ENCODE measurements around the gene ADGRB3. TPM values are rescaled to one million over a fixed set of nuclear protein-coding genes. Genes with fewer than 3 reads are reported as not detected.

ADGRB3 gene
- total RNA-seq, 1 experiment from 2014 or later, result not detected

DNA sequence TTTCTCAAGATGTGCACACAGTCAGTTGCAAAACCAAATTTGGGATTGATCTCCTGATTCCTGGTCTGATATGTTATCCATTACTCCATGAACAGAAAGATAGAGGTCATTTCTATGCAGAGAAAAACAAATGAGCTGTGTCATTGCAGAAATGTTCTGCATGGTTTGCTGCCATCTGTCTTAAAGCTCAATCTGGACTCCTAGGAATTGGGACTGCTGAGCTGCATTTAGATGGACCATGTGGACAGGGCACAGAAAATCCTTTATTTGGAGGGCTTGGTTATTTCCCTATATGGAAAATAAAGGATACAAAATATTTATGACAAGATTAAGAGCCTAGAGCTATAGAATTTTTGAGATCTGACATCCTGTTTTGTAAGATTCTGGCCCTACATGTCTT, 91.3 kb downstream of the ADGRB3 start:
- no peaks in the 10 kb centered on the region for H3K9me3 ChIP-seq (replicated peaks)
- no peak overlapping the region for H3K27ac ChIP-seq
- no peak for DNase-seq (ENCODE audit: low read depth in 1 of 2, low spot score in 2 of 2)
- H3K4me1 ChIP-seq (replicated peaks), result no peaks in the 10 kb centered on the region
- no peaks in the 10 kb centered on the region for H3K27me3 ChIP-seq (replicated peaks)
- no peaks in the 10 kb centered on the region for H3K36me3 ChIP-seq
- H3K4me3 ChIP-seq, result no peak overlapping the region

DNA sequence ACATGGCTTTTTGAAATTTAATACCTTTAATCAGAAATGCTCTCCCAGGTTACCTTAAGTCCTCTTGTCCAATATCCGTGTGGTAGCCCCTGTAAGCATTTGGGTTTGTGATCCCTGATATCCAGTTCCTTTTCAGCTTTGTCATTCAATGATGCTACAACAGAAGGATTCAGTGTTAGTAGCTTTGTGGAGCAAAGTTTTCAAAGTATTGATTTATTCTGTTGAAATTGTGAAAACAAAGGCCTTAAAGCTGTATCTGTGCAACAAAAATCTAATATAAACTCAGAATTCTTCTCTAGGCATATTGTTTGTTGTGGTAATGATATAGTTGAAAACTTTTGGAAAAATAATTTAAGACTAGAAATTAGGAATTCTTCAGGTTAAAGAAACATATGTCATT, 91.9 kb downstream of the ADGRB3 start:
- Histone ChIP-seq H3K27me3 (replicated peaks) (no peaks in the 10 kb centered on the region), H3K9me3 (replicated peaks) (no peaks in the 10 kb centered on the region), H3K27ac (no peak overlapping the region), H3K4me3 (no peak overlapping the region), H3K4me1 (replicated peaks) (no peaks in the 10 kb centered on the region), H3K36me3 (no peaks in the 10 kb centered on the region)
- no peak for DNase-seq (ENCODE audit: low read depth in 1 of 2, low spot score in 2 of 2)

DNA sequence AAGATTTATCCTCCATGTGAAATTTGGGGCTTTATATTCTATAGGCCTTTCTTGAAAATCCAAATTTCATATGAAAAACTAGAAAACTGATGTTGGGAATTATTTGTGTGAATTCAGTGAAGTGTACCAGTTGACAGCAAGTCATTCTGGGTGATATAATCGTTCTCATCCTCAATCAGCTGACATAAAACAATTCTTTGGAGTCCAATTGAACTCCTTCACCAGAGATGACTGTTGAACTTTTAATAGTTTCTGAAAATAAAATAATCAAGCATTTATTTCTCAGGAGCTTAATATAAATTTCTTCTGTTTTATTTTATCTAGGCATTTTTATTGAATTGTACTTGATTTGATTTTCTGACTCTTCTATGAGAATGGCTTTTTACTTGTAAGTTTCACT, 92.6 kb downstream of the ADGRB3 start:
- Histone ChIP-seq H3K4me1 (replicated peaks) (no peaks in the 10 kb centered on the region), H3K4me3 (no peak overlapping the region), H3K27me3 (replicated peaks) (no peaks in the 10 kb centered on the region), H3K27ac (no peak overlapping the region), H3K36me3 (no peaks in the 10 kb centered on the region), H3K9me3 (replicated peaks) (no peaks in the 10 kb centered on the region)
- no peak for DNase-seq (ENCODE audit: low read depth in 1 of 2, low spot score in 2 of 2)

DNA sequence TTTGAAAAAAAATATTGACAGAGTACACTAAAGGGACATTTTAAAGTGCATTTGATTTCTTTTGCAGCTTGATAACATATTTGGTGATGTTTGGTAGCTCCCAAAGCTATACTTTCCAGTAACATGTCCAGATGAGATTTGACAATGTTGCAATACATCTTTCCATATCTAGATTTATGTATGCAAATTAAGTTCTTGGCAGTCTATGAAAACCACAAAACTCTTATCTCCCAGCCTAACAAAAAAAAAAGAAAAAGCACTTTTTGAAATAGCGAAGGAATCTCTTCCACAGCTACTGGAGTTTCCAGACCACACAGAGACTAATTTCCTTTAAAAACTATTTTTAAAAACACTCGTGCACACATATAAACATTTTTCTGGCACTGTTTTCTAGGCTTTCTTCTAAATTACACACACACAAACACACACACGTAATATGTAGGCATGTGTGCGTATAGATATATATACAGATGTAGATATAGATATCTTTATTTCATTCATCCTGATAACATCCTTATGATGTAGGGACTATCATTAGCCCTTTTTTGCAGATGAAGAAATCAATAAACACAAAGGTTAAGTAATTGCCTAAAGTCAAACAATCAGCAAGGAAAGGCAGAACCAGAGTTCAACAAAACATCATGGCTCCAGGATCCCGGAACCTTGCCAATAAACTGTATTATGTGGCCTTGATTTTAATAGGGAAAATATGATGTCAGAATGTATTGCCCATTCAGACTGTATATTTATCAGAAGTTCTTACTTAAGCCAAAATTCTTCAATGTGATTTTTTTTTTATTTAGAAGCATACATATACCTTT, 93.3 kb downstream of the ADGRB3 start:
- no peak overlapping the region for H3K4me3 ChIP-seq
- DNase-seq (ENCODE audit: low read depth in 1 of 2, low spot score in 2 of 2), result no peak
- no peak overlapping the region for H3K27ac ChIP-seq
- H3K36me3 ChIP-seq, result no peaks in the 10 kb centered on the region
- no peaks in the 10 kb centered on the region for H3K27me3 ChIP-seq (replicated peaks)
- H3K9me3 ChIP-seq (replicated peaks), result no peaks in the 10 kb centered on the region
- no peaks in the 10 kb centered on the region for H3K4me1 ChIP-seq (replicated peaks)

DNA sequence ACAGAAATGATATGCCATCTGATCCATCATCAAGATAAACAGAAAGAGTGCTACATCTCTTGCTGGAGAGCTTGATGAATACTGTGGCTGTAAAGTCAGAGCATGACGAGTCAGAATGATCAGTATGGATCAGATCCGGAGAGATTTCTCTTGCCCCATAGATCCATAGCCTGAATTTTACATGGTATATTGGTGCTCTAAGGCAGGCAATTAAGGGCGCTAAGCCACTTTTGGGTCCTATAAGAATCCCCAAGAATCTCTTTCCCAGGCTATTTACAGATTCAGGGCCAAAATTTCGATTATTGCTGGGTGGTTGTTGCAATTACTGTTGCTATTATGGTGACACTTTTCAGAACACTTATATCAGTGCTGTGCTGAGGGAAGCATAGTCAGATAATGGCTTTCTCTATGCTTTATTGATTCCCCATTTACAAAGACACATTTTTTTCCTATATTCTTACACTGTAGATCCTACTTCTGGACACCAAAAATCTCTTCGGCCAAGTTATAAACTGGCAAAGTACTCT, 94.4 kb downstream of the ADGRB3 start:
- no peak for DNase-seq (ENCODE audit: low read depth in 1 of 2, low spot score in 2 of 2)
- Histone ChIP-seq H3K27ac (no peak overlapping the region), H3K9me3 (replicated peaks) (no peaks in the 10 kb centered on the region), H3K4me1 (replicated peaks) (no peaks in the 10 kb centered on the region), H3K4me3 (no peak overlapping the region), H3K36me3 (no peaks in the 10 kb centered on the region), H3K27me3 (replicated peaks) (no peaks in the 10 kb centered on the region)

DNA sequence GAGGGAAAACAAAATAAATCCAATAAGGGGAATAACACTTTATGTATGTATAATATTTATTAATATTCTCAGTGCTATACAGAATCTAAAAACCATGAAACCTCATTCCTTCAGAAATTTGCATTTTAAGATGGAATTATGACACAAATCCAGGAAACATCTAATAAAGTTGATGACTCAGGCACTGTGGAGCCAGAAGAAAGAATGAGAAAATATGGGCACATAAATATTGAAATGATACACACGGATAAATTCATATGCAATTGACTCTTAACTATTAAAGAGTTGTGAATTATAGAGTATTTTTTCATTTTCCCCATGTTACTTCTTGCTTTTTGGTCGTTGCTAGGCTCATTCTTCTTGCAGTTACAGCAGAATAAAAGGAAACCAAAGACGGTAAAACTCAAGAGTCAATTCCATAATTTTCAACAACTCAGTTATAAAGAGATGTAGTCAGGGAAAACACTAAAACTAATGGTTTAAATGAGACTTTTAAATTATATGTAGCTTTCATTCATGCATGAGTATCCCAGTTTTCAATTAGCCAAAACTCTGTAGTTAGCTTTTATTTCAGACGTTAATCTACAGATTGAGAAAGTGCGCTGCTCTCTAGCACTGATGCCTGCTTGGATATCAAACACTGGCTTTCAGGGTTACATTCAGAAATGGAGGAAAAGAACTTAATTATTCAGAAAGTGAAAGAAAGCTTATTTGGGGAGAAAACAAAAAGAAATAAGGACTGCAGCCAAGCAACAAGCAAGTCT, 95.4 kb downstream of the ADGRB3 start:
- H3K27ac ChIP-seq, result no peak overlapping the region
- no peaks in the 10 kb centered on the region for H3K9me3 ChIP-seq (replicated peaks)
- DNase-seq (ENCODE audit: low read depth in 1 of 2, low spot score in 2 of 2), result no peak
- H3K4me3 ChIP-seq, result no peak overlapping the region
- H3K4me1 ChIP-seq (replicated peaks), result no peaks in the 10 kb centered on the region
- no peaks in the 10 kb centered on the region for H3K27me3 ChIP-seq (replicated peaks)
- H3K36me3 ChIP-seq, result no peaks in the 10 kb centered on the region

DNA sequence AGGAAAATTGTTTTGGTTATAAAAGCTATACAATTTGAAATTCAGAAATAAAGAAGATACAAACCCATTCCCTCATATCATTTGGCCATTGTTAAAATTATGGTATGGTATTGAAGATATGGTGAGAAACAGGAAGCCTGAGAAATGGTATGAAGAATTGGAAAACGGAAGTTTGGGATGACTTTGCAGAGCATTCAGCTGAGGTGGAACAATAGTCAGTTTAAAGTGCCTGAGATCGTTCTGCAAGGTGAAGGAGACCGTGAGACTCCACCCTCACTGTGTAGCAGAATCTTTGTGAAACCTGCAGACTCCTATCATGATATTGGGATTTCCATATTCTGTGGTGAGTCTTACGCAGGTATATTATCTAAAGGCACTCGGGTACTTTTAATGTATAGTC, 97.3 kb downstream of the ADGRB3 start:
- H3K27ac ChIP-seq, result no peak overlapping the region
- H3K36me3 ChIP-seq, result no peaks in the 10 kb centered on the region
- H3K9me3 ChIP-seq (replicated peaks), result no peaks in the 10 kb centered on the region
- no peaks in the 10 kb centered on the region for H3K27me3 ChIP-seq (replicated peaks)
- no peak overlapping the region for H3K4me3 ChIP-seq
- DNase-seq (ENCODE audit: low read depth in 1 of 2, low spot score in 2 of 2), result no peak
- no peaks in the 10 kb centered on the region for H3K4me1 ChIP-seq (replicated peaks)

DNA sequence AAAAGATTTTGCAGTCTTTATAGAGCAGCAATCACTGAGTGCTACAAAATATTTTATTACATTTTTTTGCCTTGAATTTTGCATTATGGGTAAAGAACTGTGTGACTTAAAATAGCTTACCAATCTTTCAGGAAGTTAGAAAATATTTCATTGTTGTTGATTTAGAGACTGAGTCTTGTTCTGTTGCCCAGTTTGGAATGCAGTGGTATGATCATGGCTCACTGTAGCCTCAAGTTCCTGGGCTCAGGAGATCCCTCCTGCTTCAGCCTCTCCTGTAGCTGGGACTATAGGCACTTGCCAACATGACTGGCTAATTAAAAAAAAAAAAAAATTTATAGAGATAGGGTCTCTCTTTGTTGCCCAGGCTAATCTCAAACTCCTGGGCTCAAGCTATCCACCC, 100.8 kb downstream of the ADGRB3 start:
- no peaks in the 10 kb centered on the region for H3K36me3 ChIP-seq
- H3K4me1 ChIP-seq (replicated peaks), result no peaks in the 10 kb centered on the region
- H3K4me3 ChIP-seq, result no peak overlapping the region
- no peaks in the 10 kb centered on the region for H3K27me3 ChIP-seq (replicated peaks)
- H3K27ac ChIP-seq, result no peak overlapping the region
- no peak for DNase-seq (ENCODE audit: low read depth in 1 of 2, low spot score in 2 of 2)
- H3K9me3 ChIP-seq (replicated peaks), result no peaks in the 10 kb centered on the region

DNA sequence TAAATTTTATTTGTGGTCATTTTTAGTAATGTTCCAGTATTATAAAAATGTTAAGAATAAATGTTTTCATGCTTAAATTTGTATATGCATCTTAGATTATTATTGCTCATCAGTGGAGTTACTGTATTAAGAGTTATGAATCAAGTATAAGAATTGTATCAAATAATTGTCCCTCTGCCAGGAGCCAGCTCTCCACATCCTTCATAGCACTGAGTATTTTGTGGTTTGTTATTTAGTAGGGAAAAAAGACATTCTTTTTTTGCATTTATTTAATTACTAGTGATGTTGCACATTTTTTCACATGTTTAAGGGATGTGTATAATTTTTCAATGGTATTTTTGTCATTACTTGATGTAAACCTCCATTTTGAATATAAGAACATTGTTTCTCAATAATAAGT, 102.0 kb downstream of the ADGRB3 start:
- no peaks in the 10 kb centered on the region for H3K9me3 ChIP-seq (replicated peaks)
- no peaks in the 10 kb centered on the region for H3K36me3 ChIP-seq
- no peak for DNase-seq (ENCODE audit: low read depth in 1 of 2, low spot score in 2 of 2)
- H3K27ac ChIP-seq, result no peak overlapping the region
- H3K4me3 ChIP-seq, result no peak overlapping the region
- H3K27me3 ChIP-seq (replicated peaks), result no peaks in the 10 kb centered on the region
- H3K4me1 ChIP-seq (replicated peaks), result no peaks in the 10 kb centered on the region

DNA sequence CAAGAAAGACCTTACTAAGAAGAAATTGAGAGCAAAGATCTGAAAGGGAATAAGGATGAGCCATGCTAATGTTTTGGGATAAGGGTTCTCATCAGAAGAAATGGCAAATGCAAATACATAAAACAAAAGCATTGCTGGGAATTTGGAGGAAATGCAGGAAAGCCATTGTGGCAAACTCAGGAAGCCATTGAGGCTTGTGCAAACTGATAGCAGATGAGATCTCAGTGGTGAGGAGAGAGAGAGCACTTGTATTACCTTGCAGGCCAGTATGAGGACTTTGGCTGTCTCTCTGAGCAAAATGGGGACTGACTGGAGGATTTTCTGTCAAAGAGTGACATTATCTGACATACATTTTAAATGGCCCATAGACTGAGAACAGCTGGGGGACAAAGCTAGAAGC, 103.0 kb downstream of the ADGRB3 start:
- no peak for DNase-seq (ENCODE audit: low read depth in 1 of 2, low spot score in 2 of 2)

DNA sequence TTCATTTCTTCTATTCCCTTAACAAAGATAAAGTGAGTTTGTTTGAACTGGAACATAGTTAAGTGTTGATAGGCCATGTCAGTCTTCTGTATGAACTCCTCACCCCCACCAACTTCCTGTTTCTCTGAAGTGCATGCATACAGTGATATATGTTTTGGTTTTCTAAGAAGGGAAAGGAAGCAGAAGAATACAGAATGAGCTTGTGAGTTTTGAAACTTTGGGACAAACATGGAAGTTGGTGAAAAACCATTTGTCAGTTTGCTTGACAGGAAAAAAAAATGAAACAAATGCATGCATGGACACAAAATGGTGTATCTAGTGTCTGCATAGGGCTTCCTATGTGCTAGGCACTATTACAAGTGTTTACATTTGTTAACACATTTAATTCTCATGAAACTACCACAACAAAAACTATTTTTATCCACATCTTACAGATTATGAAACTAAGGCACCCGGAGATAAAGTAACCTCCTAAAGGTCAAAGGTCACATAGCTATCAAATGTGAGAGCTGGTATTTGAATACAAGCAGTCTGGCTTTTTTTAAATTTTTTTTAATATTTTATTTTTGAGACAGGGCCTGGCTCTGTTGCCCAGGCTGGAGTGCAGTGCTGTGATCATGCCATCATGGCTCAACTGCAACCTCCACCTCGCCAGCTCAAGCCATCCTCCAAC, 105.9 kb downstream of the ADGRB3 start:
- H3K27me3 ChIP-seq (replicated peaks), result no peaks in the 10 kb centered on the region
- no peak overlapping the region for H3K4me3 ChIP-seq
- no peak for DNase-seq (ENCODE audit: low read depth in 1 of 2, low spot score in 2 of 2)
- H3K36me3 ChIP-seq, result no peaks in the 10 kb centered on the region
- no peaks in the 10 kb centered on the region for H3K9me3 ChIP-seq (replicated peaks)
- no peak overlapping the region for H3K27ac ChIP-seq
- H3K4me1 ChIP-seq (replicated peaks), result no peaks in the 10 kb centered on the region

More for the DNA sequence above, 103.0 kb downstream of the ADGRB3 start:
- Histone ChIP-seq H3K27ac (no peak overlapping the region), H3K27me3 (replicated peaks) (no peaks in the 10 kb centered on the region), H3K9me3 (replicated peaks) (no peaks in the 10 kb centered on the region), H3K4me3 (no peak overlapping the region), H3K4me1 (replicated peaks) (no peaks in the 10 kb centered on the region), H3K36me3 (no peaks in the 10 kb centered on the region)

DNA sequence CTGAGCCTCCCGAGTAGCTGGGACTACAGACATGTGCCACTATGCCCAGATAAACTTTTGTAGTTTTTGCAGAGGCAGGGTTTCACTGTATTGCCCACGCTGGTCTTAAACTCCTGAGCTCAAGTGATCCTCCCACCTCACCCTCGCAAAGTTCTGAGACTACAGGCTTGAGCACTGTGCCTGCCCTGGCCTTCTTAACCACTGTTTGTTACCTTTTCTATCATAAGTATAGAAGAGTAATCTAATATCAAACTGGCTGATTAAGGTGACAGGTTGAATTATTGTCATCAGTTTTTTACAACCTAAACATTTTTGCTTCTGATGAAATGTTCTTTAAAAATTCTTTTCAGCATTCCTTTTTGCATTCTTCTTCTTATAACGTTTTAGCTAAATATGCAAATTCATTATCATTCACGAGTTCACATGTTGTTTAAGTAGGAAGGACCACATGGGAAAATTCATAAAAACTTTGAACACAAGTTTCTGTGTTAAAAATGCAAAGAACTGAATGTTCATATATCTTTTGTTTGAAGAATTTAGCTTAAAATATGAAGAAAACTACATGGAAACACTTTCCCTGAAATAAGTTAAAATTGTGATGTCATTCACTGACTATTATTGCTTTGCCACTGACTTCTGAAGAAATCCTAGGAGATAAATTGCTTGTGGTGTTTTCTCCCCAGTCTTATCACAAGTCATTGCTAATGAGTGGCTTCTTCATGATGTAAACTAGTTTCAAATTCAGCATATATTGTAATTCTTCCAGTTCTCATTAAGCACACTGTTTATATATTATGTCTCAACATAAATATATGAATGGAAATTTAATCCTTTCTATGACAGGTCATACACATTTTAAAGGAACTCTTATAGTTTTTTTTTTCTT, 106.7 kb downstream of the ADGRB3 start:
- H3K27ac ChIP-seq, result no peak overlapping the region
- no peaks in the 10 kb centered on the region for H3K9me3 ChIP-seq (replicated peaks)
- H3K4me1 ChIP-seq (replicated peaks), result no peaks in the 10 kb centered on the region
- H3K27me3 ChIP-seq (replicated peaks), result no peaks in the 10 kb centered on the region
- no peak for DNase-seq (ENCODE audit: low read depth in 1 of 2, low spot score in 2 of 2)
- H3K36me3 ChIP-seq, result no peaks in the 10 kb centered on the region
- H3K4me3 ChIP-seq, result no peak overlapping the region

DNA sequence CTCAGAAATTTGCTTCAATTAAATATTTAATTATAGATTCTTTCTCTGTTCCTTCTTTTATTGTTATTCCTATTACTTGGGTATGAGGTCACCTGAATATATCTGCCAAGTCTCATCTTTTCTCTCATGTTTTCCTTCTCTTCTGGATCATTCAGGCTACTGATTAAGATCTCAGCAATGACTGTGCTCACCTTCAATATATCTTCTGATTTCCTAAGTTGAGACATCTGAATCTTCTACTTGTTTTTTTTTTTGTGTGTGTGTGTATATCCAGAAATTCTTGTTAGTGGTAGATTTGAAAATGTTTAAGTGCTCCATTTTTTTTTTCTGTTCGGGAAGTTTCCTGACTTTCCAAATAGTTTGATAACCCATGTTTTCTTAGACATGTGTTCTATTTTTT, 108.0 kb downstream of the ADGRB3 start:
- Histone ChIP-seq H3K27ac (no peak overlapping the region), H3K4me3 (no peak overlapping the region), H3K36me3 (no peaks in the 10 kb centered on the region), H3K4me1 (replicated peaks) (no peaks in the 10 kb centered on the region), H3K27me3 (replicated peaks) (no peaks in the 10 kb centered on the region), H3K9me3 (replicated peaks) (no peaks in the 10 kb centered on the region)
- no peak for DNase-seq (ENCODE audit: low read depth in 1 of 2, low spot score in 2 of 2)
